PC-3 (cell line): ENCODE results near the gene CD300LG.

Experiments used
- CTCF ChIP-seq: fragments of 300-600 bp; sonication (generic); conservative IDR thresholded peaks from 2 replicates; pipeline ENCODE4 v1.5.1; 2017; ENCODE audit warnings: antibody characterized with exemption, low read depth, mild to moderate bottlenecking, low read length
- EZH2 ChIP-seq: fragments of 300-600 bp; sonication (generic); IDR thresholded peaks from one replicate; pipeline ENCODE4 v1.6.1; 2017; ENCODE audit warnings: antibody characterized with exemption, mild to moderate bottlenecking, low read length; ENCODE audit not compliant: unreplicated experiment
- EZH2phosphoT487 ChIP-seq: fragments of 300-600 bp; sonication (generic); IDR thresholded peaks from 2 replicates; pipeline ENCODE4 v1.6.1; 2018; ENCODE audit warnings: mild to moderate bottlenecking, antibody characterized with exemption, low read length, borderline replicate concordance

- TF ChIP-seq CTCF (no peak), EZH2phosphoT487 (no peak), EZH2 (no peak)
Observed at GRCh38 chr17:43860077-43860725, 13.2 kb downstream of the CD300LG start.
